ENCODE measurements around the gene GFRA1.

Gene GFRA1

DNA sequence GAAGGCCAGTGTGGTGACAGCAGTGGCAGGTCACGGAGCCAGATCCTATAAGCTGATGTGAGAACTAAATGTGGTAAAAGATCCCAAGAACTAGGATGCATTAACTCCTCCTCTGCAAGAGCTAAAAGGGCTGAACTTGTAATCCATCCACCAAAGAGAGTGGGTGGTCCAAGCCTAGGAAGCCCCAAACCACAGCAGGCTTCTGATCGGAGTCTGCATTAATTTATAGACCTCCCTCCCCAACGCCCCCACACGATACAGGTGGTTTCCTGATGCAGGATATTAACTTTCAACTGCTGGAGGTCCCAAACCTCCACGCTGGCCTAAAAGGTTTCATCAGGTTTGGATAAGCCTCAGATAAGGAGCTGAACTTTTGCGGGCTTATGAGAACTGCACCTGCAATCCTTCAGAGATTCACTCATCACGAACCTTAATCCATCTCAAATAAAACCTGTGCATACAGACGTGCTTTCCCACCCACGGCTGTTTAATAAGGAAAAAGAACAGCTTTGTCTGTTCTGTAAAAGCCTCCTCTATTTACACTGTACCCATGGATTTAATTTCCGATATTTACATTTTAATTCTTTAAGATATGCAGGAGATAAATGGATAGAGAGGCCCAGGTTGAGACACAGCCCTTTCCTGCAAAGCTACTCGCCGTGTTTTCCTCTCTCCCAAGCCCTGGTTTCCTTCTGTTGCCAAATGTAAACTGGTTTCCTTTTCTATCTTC lies 74.9 kb downstream of the GFRA1 start:
- Histone ChIP-seq H3K4me3 (ENCODE audit: low read depth, low read length) (no peak overlapping the region), H3K9me3 (ENCODE audit: control insufficient read depth, insufficient read depth, low read depth, low read length) (no peaks in the 10 kb centered on the region), H3K27ac (ENCODE audit: extremely low read depth, low read depth, low read length) (no peak overlapping the region), H3K4me1 (ENCODE audit: control insufficient read depth, insufficient read depth, low read length) (peaks cover 2% of the 10 kb centered on the region; the same call in 1 of the 2 replicates), H3K36me3 (ENCODE audit: control insufficient read depth in 2 of 2, insufficient read depth in 1 of 2, low read length in 2 of 2) (no peaks in the 10 kb centered on the region)
- ChIA-PET CTCF (no interaction called here), POLR2A (no interaction called here)
- TF ChIP-seq PRDM2 (tag by site-specific recombination; IDR thresholded peaks at IDR 0.05; ENCODE audit: borderline replicate concordance) = no peak
- TF ChIP-seq, protein P1, sequence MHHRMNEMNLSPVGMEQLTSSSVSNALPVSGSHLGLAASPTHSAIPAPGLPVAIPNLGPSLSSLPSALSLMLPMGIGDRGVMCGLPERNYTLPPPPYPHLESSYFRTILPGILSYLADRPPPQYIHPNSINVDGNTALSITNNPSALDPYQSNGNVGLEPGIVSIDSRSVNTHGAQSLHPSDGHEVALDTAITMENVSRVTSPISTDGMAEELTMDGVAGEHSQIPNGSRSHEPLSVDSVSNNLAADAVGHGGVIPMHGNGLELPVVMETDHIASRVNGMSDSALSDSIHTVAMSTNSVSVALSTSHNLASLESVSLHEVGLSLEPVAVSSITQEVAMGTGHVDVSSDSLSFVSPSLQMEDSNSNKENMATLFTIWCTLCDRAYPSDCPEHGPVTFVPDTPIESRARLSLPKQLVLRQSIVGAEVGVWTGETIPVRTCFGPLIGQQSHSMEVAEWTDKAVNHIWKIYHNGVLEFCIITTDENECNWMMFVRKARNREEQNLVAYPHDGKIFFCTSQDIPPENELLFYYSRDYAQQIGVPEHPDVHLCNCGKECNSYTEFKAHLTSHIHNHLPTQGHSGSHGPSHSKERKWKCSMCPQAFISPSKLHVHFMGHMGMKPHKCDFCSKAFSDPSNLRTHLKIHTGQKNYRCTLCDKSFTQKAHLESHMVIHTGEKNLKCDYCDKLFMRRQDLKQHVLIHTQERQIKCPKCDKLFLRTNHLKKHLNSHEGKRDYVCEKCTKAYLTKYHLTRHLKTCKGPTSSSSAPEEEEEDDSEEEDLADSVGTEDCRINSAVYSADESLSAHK (tag by site-specific recombination; IDR thresholded peaks at IDR 0.05) = no peak

DNA sequence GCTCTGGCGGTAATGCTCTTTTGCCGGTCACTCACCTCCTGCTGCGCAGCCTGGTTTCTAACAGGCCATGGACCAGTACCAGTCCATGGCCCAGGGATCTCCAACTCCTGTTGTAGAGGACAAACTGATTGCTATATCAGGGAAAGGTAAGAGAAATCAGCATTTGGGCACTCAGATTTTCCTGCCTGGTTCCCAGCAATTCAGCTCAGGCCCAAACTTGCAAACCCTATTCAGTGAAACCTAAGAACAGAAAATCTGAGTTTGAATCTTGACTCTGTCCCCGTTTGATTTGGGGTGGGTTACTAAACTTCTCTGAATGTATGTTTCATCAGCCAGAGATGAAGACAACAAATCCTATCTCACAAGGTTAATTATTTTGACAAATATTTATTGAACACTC lies 77.4 kb downstream of the GFRA1 start:
- POLR2A ChIA-PET = no interaction called here
- Histone ChIP-seq H3K9me3 (ENCODE audit: control insufficient read depth, insufficient read depth, low read depth, low read length) (no peaks in the 10 kb centered on the region), H3K27ac (ENCODE audit: extremely low read depth, low read depth, low read length) (no peak overlapping the region), H3K36me3 (ENCODE audit: control insufficient read depth in 2 of 2, insufficient read depth in 1 of 2, low read length in 2 of 2) (no peaks in the 10 kb centered on the region), H3K4me1 (ENCODE audit: control insufficient read depth, insufficient read depth, low read length) (peaks cover 2% of the 10 kb centered on the region; the same call in 1 of the 2 replicates), H3K4me3 (ENCODE audit: low read depth, low read length) (no peak overlapping the region)
- CTCF ChIA-PET = interaction anchor here (0.7 kb wide), 1 partner anchor 30 kb away, joined by 5 read pairs; no protein-coding TSS in a partner anchor
- TF ChIP-seq ZNF174 (tag by site-specific recombination; IDR thresholded peaks at IDR 0.05) (no peak), ZNF140 (tag by site-specific recombination; IDR thresholded peaks at IDR 0.05) (peak; percentile 98), ZBTB6 (tag by site-specific recombination; IDR thresholded peaks at IDR 0.05) (no peak)

DNA sequence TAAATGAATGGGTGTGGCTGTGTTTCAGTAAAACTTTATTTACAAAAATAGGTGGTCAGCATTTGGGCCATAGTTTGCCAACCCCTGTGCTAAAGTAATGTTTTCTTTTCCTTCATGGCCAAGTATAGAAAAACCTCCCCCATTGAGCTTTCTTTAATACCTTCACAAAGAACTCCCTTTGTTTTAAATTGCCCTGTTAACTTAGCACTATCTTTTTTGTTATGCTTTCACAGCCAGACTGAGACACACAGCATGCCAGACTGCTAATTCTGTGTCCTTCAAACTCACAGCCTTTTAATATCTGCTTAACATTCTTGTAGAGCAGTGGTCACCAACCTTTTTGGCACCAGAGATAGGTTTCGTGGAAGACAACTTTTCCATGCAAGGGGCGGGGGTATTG lies 78.0 kb downstream of the GFRA1 start:
- ChIA-PET POLR2A (no interaction called here), CTCF (no interaction called here)
- peaks cover 2% of the 10 kb centered on the region; the same call in 1 of the 2 replicates for H3K4me1 ChIP-seq (ENCODE audit: control insufficient read depth, insufficient read depth, low read length)
- H3K36me3 ChIP-seq (ENCODE audit: control insufficient read depth in 2 of 2, insufficient read depth in 1 of 2, low read length in 2 of 2) = no peaks in the 10 kb centered on the region
- no peak overlapping the region for H3K4me3 ChIP-seq (ENCODE audit: low read depth, low read length)
- no peaks in the 10 kb centered on the region for H3K9me3 ChIP-seq (ENCODE audit: control insufficient read depth, insufficient read depth, low read depth, low read length)
- H3K27ac ChIP-seq (ENCODE audit: extremely low read depth, low read depth, low read length) = no peak overlapping the region
- TF ChIP-seq ZNF274 (IDR thresholded peaks at IDR 0.05; ENCODE audit: low read length) (no peak), ZNF274 (tag by site-specific recombination; IDR thresholded peaks at IDR 0.05; ENCODE audit: borderline replicate concordance) (no peak), ZIC2 (tag by site-specific recombination; IDR thresholded peaks at IDR 0.05) (no peak), ZNF529 (tag by site-specific recombination; IDR thresholded peaks at IDR 0.05; ENCODE audit: insufficient replicate concordance) (no peak), ZNF530 (tag by site-specific recombination; IDR thresholded peaks at IDR 0.05; ENCODE audit: low read depth) (no peak), ZNF843 (tag by site-specific recombination; IDR thresholded peaks at IDR 0.05) (no peak), GLIS2 (tag by site-specific recombination; IDR thresholded peaks at IDR 0.05) (no peak)

All from HEK293 (cell line).